HG03442 (cell line): Measurements from ENCODE around the gene SIDT1.

ENCODE experiments used
- ATAC-seq: cut with Tn5 transposase; IDR thresholded peaks from one replicate; pipeline ENCODE4 v1.9.1; 2021; ENCODE audit warnings: mild to moderate bottlenecking, moderate library complexity; ENCODE audit not compliant: unreplicated experiment

The SIDT1 gene

GRCh38 chr3:113531826-113532697 lies at the start of gene SIDT1:
Gene SIDT1, plus strand, starts transcription at chr3:113532555. Its CDS starts 467 bp downstream, at chr3:113533022.
- peak; percentile 65 for ATAC-seq

GRCh38 chr3:113485161-113485609 lies 47.2 kb upstream of the SIDT1 start:
- no peak for ATAC-seq

- no peak for ATAC-seq
Observed at GRCh38 chr3:113495035-113495434, 37.3 kb upstream of the SIDT1 start.

- no peak for ATAC-seq
Observed at GRCh38 chr3:113496924-113497323, 35.4 kb upstream of the SIDT1 start.

- no peak for ATAC-seq
Observed at GRCh38 chr3:113498221-113499005, 33.9 kb upstream of the SIDT1 start.

- ATAC-seq, result no peak
Observed at GRCh38 chr3:113499081-113499480, 33.3 kb upstream of the SIDT1 start.

GRCh38 chr3:113501597-113501996 lies 30.8 kb upstream of the SIDT1 start:
- ATAC-seq, result no peak

- no peak for ATAC-seq
Observed at GRCh38 chr3:113505867-113506266, 26.5 kb upstream of the SIDT1 start.

- ATAC-seq, result no peak
Observed at GRCh38 chr3:113507501-113508067, 24.8 kb upstream of the SIDT1 start.

- no peak for ATAC-seq
Observed at GRCh38 chr3:113508966-113509365, 23.4 kb upstream of the SIDT1 start.

GRCh38 chr3:113514265-113514769 lies 18.0 kb upstream of the SIDT1 start:
- ATAC-seq, result peak; percentile 2

- no peak for ATAC-seq
Observed at GRCh38 chr3:113516115-113516505, 16.2 kb upstream of the SIDT1 start.

- no peak for ATAC-seq
Observed at GRCh38 chr3:113521981-113522380, 10.4 kb upstream of the SIDT1 start.

- ATAC-seq, result no peak
Observed at GRCh38 chr3:113523241-113523640, 9.1 kb upstream of the SIDT1 start.

- ATAC-seq, result peak; percentile 26
Observed at GRCh38 chr3:113532698-113533533, 561 bp downstream of the SIDT1 start.

GRCh38 chr3:113533534-113533892 lies 1.2 kb downstream of the SIDT1 start:
- ATAC-seq, result peak; percentile 14

- ATAC-seq, result no peak
Observed at GRCh38 chr3:113534365-113534764, 2.0 kb downstream of the SIDT1 start.

GRCh38 chr3:113535898-113536297 lies 3.5 kb downstream of the SIDT1 start:
- ATAC-seq, result no peak

- ATAC-seq, result no peak
Observed at GRCh38 chr3:113536627-113537101, 4.3 kb downstream of the SIDT1 start.

GRCh38 chr3:113537155-113537554 lies 4.8 kb downstream of the SIDT1 start:
- ATAC-seq, result no peak
